Measurements from ENCODE around the gene TBC1D9.

TBC1D9 gene

GRCh38 chr4:140688711-140689598, 67.2 kb downstream of the TBC1D9 start:
- no peak overlapping the region for H3K4me3 ChIP-seq (ENCODE audit: low read depth, low read length)
- no peak for TF ChIP-seq CTCF (IDR thresholded peaks at IDR 0.05; ENCODE audit: control insufficient read depth, extremely low read depth, insufficient read depth)
- no peak for DNase-seq (ENCODE audit: low read depth)

GRCh38 chr4:140686796-140687195, 69.4 kb downstream of the TBC1D9 start:
- H3K4me3 ChIP-seq (ENCODE audit: low read depth, low read length): no peak overlapping the region
- TF ChIP-seq CTCF (IDR thresholded peaks at IDR 0.05; ENCODE audit: control insufficient read depth, extremely low read depth, insufficient read depth): no peak
- DNase-seq (ENCODE audit: low read depth): no peak

GRCh38 chr4:140684314-140684713, 71.9 kb downstream of the TBC1D9 start:
- H3K4me3 ChIP-seq (ENCODE audit: low read depth, low read length): no peak overlapping the region
- no peak for TF ChIP-seq CTCF (IDR thresholded peaks at IDR 0.05; ENCODE audit: control insufficient read depth, extremely low read depth, insufficient read depth)
- DNase-seq (ENCODE audit: low read depth): no peak

GRCh38 chr4:140681201-140681600, 75.0 kb downstream of the TBC1D9 start:
- H3K4me3 ChIP-seq (ENCODE audit: low read depth, low read length): no peak overlapping the region
- DNase-seq (ENCODE audit: low read depth): no peak
- TF ChIP-seq CTCF (IDR thresholded peaks at IDR 0.05; ENCODE audit: control insufficient read depth, extremely low read depth, insufficient read depth): no peak

- H3K4me3 ChIP-seq (ENCODE audit: low read depth, low read length): no peak overlapping the region
- no peak for DNase-seq (ENCODE audit: low read depth)
- TF ChIP-seq CTCF (IDR thresholded peaks at IDR 0.05; ENCODE audit: control insufficient read depth, extremely low read depth, insufficient read depth): no peak
These were observed 75.5 kb downstream of the TBC1D9 start for GRCh38 chr4:140680686-140681085.

GRCh38 chr4:140679576-140679975, 76.6 kb downstream of the TBC1D9 start:
- DNase-seq (ENCODE audit: low read depth): no peak
- TF ChIP-seq CTCF (IDR thresholded peaks at IDR 0.05; ENCODE audit: control insufficient read depth, extremely low read depth, insufficient read depth): no peak
- no peak overlapping the region for H3K4me3 ChIP-seq (ENCODE audit: low read depth, low read length)

All from LNCaP clone FGC (cell line).